LHCN-M2 (cell line): Measurements from ENCODE around the gene MUC20. TPM values are rescaled to one million over a fixed set of nuclear protein-coding genes. Genes with fewer than 3 reads are reported as not detected.

Source experiments
- DNase-seq: peaks from one replicate; pipeline ENCODE4 v3.0.0-alpha.2; 2012; ENCODE audit warnings: low read depth
- total RNA-seq: library from RNA; depleted of rRNA; stranded (reverse); fragments of >200 nt; gene quantifications from 2 replicates; pipeline ENCODE4 v1.2.3, GENCODE V29; 2014

Gene MUC20
- total RNA-seq, 1 experiment from 2014 or later = not detected

- DNase-seq = no peak
These were observed 34.1 kb downstream of the MUC20 start for GRCh38 chr3:195754906-195755305.

- DNase-seq = no peak
These were observed 34.6 kb downstream of the MUC20 start for GRCh38 chr3:195755391-195755790.

GRCh38 chr3:195755791-195756676 lies 35.3 kb downstream of the MUC20 start:
- no peak for DNase-seq

GRCh38 chr3:195757438-195757770 lies 36.6 kb downstream of the MUC20 start:
- DNase-seq = no peak

GRCh38 chr3:195757827-195758226 lies 37.0 kb downstream of the MUC20 start:
- DNase-seq = no peak

- DNase-seq = peak; percentile 6
These were observed 38.1 kb downstream of the MUC20 start for GRCh38 chr3:195758721-195759353.

- no peak for DNase-seq
These were observed 39.8 kb downstream of the MUC20 start for GRCh38 chr3:195760345-195761122.

GRCh38 chr3:195761123-195761566 lies 40.4 kb downstream of the MUC20 start:
- no peak for DNase-seq

GRCh38 chr3:195761567-195762248 lies 40.9 kb downstream of the MUC20 start:
- no peak for DNase-seq

GRCh38 chr3:195762249-195762585 lies 41.4 kb downstream of the MUC20 start:
- DNase-seq = no peak

GRCh38 chr3:195762611-195763010 lies 41.8 kb downstream of the MUC20 start:
- no peak for DNase-seq

GRCh38 chr3:195763076-195763830 lies 42.5 kb downstream of the MUC20 start:
- DNase-seq = no peak

- DNase-seq = no peak
These were observed 43.4 kb downstream of the MUC20 start for GRCh38 chr3:195763843-195764825.

GRCh38 chr3:195764961-195765706 lies 44.4 kb downstream of the MUC20 start:
- DNase-seq = no peak

- no peak for DNase-seq
These were observed 45.9 kb downstream of the MUC20 start for GRCh38 chr3:195766671-195767070.

- no peak for DNase-seq
These were observed 47.0 kb downstream of the MUC20 start for GRCh38 chr3:195767792-195768191.

- DNase-seq = no peak
These were observed 47.6 kb downstream of the MUC20 start for GRCh38 chr3:195768414-195768813.

- DNase-seq = peak; percentile 5
These were observed 48.1 kb downstream of the MUC20 start for GRCh38 chr3:195768831-195769303.

- DNase-seq = no peak
These were observed 48.8 kb downstream of the MUC20 start for GRCh38 chr3:195769551-195769950.
